Mucosa of stomach (tissue), 1 donor: ENCODE results near the gene C21orf58.

ENCODE experiments used
- H3K27me3 ChIP-seq: one replicate; pipeline ENCODE4 v1.7.0; 2013; ENCODE audit warnings: mild to moderate bottlenecking, low read length; ENCODE audit not compliant: control insufficient read depth, insufficient read depth
- H3K36me3 ChIP-seq: one replicate; pipeline ENCODE4 v1.7.0; 2013; ENCODE audit warnings: low read length; ENCODE audit not compliant: control insufficient read depth, insufficient read depth
- H3K4me1 ChIP-seq: one replicate; pipeline ENCODE4 v1.7.0; 2013; ENCODE audit warnings: mild to moderate bottlenecking, low read length; ENCODE audit not compliant: control insufficient read depth, insufficient read depth
- H3K4me3 ChIP-seq: one replicate; pipeline ENCODE4 v1.7.0; 2013; ENCODE audit warnings: low read length
- H3K9ac ChIP-seq: one replicate; pipeline ENCODE4 v1.7.0; 2013; ENCODE audit warnings: mild to moderate bottlenecking, low read length, moderate library complexity
- H3K9me3 ChIP-seq: one replicate; pipeline ENCODE4 v1.7.0; 2013; ENCODE audit warnings: mild to moderate bottlenecking, low read length, moderate library complexity; ENCODE audit not compliant: control insufficient read depth
- donor health status: Pancreatic carcinoma.

C21orf58 gene

DNA sequence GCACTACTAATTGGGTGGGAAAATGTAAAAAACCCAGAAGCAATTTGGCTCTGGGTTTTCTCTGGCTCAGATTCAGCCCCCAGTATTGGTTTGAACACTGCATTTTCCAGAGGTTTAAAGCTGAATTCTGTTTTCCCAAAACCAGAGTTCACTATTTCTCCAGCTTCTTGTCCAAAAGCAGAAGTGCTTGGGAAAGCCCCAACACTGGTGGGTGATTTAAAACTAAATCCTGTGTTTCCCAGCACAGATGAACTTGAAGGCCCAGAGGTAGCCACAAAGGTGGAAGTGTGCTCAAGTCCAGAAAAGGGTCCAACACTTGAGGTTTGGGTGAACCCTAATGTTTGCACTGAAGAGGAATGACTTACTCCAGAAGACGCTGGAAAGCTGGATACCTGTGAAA, 38.9 kb downstream of the C21orf58 start:
- Histone ChIP-seq H3K9ac (peak overlapping the region; percentile 71), H3K4me1 (peaks cover 23% of the 10 kb centered on the region)

DNA sequence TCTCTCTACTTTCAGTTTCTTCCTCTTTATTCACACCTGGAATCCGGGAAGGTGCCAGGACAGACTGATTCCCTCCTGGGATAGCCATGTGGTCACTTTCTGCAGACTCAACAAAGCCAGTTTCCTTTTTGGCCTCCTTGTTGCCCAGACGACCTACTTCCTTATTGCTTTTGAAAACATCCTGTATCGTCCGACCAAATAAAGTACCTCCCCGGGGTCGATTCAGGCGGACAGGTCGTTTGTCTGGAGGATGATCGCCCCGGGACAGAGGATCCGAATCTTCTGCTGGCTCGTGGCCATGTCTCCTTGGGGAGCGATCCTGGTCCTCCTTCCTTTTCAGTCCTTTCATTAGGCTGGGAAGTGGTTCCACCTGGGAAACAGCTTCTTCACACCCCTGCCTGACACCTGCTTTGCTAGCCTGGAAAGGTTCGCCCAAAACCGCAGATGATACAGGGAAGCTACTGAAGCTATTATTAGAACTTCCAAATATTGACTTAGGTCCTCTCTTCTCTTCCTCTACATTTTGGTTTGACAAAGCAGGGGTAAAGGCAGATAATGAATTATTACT, 39.5 kb downstream of the C21orf58 start:
- H3K4me1 ChIP-seq: peaks cover 23% of the 10 kb centered on the region
- no peak overlapping the region for H3K4me3 ChIP-seq
- peak overlapping the region; percentile 11 for H3K9ac ChIP-seq
- no peaks in the 10 kb centered on the region for H3K9me3 ChIP-seq
- H3K27me3 ChIP-seq: no peaks in the 10 kb centered on the region
- peaks cover 14% of the 10 kb centered on the region for H3K36me3 ChIP-seq

More for the DNA sequence above, 38.9 kb downstream of the C21orf58 start:
- Histone ChIP-seq H3K27me3 (no peaks in the 10 kb centered on the region), H3K36me3 (peaks cover 9% of the 10 kb centered on the region), H3K4me3 (peak overlapping the region; percentile 97), H3K9me3 (no peaks in the 10 kb centered on the region)

DNA sequence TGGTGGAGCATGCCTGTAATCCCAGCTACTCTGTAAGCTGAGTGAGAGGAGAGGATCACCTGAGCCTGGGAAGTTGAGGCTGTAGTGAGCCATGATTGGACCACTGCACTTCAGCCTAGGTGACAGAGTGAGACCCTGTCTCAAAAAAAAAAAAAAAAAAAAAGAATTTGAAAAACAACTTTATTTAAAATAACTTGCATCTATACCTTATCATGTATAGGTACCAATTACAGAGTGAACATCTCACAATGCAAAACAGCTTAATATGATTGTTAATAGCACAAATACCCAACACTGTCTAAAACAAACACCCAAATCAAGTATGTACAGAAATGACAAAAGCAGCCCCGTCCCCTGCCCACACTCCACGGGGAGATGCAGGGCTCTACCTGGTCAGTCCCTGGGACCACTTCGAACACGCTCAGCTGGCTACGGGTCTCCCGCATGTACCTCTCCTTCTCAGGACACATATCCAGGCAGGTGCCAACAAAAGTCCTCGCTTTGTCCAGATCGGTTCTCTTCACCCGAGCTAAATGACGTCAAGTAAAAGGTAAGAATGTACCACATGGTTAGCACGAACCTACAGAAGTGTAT, 48.8 kb downstream of the C21orf58 start:
- Histone ChIP-seq H3K36me3 (peaks cover 25% of the 10 kb centered on the region), H3K27me3 (no peaks in the 10 kb centered on the region), H3K9me3 (no peaks in the 10 kb centered on the region), H3K4me1 (no peaks in the 10 kb centered on the region), H3K9ac (no peak overlapping the region), H3K4me3 (no peak overlapping the region)

DNA sequence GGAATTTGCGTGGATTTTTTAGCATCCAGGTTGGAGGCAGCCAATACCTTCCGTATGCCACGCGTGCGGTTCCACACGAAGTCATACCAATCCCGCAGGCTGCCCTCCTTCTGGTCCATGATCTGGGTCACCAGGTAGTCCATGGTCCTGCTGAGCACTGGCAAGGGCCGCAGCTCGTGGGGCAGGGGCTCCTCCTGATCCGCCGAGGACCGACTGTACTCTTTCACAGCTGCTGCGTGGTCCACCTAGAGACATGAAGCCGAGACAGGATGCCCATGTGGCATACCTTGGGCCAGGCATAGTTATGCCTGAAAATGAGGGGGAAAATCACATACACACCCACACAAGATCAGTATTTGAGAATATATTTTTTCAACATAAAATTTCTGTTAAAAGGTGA, 50.3 kb downstream of the C21orf58 start:
- Histone ChIP-seq H3K9me3 (no peaks in the 10 kb centered on the region), H3K4me3 (no peak overlapping the region), H3K9ac (no peak overlapping the region), H3K36me3 (peaks cover 17% of the 10 kb centered on the region), H3K27me3 (no peaks in the 10 kb centered on the region), H3K4me1 (no peaks in the 10 kb centered on the region)

DNA sequence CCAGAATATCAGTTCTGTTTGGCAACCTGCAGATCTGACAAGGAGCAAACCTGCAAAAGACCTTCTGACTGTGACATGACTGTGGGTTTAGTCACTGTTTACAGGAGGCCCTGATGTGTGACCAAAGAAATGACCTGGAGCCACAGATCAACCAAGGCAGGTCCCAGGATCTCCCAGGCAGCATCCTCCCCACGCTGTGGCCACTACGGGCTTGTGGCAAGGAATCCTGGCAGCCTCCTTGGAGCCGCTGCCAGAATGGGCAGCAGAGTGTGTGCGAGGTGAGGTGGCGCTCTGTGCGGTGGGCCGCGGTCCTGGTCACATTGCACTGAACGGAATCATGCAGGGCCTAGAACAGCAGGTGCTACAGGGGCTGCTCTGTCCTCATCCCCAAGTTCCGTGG, 54.2 kb downstream of the C21orf58 start:
- H3K36me3 ChIP-seq: peaks cover 5% of the 10 kb centered on the region
- H3K9ac ChIP-seq: no peak overlapping the region
- no peaks in the 10 kb centered on the region for H3K4me1 ChIP-seq
- no peaks in the 10 kb centered on the region for H3K27me3 ChIP-seq
- H3K9me3 ChIP-seq: no peaks in the 10 kb centered on the region
- H3K4me3 ChIP-seq: no peak overlapping the region

DNA sequence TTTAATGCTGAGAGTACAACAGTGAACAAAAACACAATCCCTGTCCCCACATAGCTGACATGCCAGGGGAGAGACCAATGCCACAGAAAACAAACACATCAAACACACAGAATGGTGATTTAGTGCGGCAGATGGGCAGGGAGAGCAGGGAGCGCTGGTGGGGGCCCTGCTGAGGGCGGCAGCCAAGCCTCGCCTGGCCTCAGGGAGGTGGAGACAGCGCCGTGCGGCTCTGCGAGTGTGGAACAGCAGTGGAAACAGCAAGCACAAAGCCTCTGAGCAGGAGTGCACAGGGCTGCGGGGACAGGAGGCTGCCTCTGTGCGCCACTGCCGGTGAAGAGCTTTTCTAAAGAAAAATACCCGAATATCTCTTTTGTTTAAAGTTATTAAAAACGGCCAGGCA, 55.3 kb downstream of the C21orf58 start:
- Histone ChIP-seq H3K4me1 (no peaks in the 10 kb centered on the region), H3K4me3 (no peak overlapping the region), H3K9ac (no peak overlapping the region), H3K27me3 (no peaks in the 10 kb centered on the region), H3K36me3 (peaks cover 12% of the 10 kb centered on the region), H3K9me3 (no peaks in the 10 kb centered on the region)

DNA sequence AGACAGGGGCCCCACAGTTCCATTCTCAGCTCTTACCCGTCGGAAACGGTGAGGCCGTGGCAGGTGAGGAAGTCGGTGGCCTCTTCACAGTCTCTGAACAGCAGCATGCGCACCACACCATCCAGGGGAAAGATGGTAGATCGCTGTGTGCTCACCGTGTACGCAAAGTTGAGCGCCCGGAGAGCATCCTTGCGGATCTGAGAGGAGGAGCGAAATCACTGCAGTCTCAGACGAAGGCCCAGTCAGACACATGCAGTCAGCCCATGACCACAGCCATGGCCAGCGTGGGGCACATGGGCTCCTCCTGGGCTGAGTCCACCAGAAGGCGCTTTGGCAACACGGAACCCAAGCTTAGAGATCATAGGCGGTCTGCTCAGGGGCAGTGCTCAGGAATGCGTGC, 56.7 kb downstream of the C21orf58 start:
- H3K9ac ChIP-seq: no peak overlapping the region
- peaks cover 12% of the 10 kb centered on the region for H3K36me3 ChIP-seq
- no peaks in the 10 kb centered on the region for H3K27me3 ChIP-seq
- no peaks in the 10 kb centered on the region for H3K4me1 ChIP-seq
- no peaks in the 10 kb centered on the region for H3K9me3 ChIP-seq
- H3K4me3 ChIP-seq: no peak overlapping the region

DNA sequence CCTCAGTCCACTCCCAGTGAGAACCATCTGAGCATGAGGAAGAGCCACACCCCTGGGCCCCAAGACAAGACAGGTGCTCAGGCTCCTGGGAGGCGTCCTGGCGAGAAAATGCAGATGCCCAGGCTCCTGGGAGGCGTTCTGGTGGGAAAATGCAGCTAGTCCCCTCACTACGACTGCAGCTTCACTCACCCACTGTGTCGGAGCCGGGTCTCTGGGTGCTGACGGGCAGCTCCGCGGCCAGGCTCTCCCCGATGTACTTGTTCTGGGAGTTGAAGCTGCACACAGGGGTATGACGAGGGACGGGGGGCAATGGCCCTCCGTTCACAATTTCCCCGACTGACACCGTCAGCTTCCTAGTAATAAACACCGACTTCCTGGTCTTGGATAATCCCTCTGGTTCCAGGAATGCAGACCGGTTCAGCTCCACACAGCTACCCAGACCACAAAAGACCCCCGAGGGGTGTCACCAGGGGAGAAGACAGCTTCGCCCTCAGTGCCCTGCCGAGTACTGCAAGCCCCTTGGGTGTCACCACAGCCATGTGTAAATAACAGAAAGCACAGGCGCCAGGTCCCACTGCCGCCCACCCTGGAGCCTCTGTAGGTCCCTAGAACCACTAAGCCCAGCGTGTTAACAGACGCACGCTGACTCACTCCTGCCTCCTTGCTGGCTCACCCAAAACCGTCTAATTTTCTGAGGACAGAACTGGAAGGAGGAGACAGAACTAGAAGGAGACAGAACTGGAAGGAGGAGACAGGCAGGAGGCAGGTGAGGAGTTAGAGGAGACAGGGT, 57.7 kb downstream of the C21orf58 start:
- H3K36me3 ChIP-seq: peaks cover 17% of the 10 kb centered on the region
- H3K4me1 ChIP-seq: no peaks in the 10 kb centered on the region
- no peak overlapping the region for H3K9ac ChIP-seq
- no peaks in the 10 kb centered on the region for H3K27me3 ChIP-seq
- no peaks in the 10 kb centered on the region for H3K9me3 ChIP-seq
- H3K4me3 ChIP-seq: no peak overlapping the region

DNA sequence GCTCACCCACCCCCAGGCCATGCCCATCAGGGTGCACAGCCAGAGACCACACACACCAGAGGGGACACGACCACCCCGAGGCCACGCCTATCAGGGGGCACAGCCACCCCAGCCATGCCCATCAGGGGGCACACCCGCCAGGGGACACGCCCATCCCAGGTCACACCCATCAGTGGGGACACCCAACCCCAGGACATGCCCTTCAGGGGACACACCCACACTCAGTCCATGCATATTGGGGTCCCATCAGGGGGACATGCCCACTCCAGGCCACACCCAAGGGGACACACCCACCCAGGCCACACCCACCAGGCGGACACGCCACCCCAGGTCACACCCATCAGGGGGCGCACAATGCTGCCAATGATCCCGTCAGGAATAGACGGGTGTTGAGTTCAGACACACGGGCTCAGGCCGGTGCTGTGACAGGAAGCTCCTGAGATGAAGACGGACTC, 59.0 kb downstream of the C21orf58 start:
- no peaks in the 10 kb centered on the region for H3K4me1 ChIP-seq
- peaks cover 22% of the 10 kb centered on the region for H3K36me3 ChIP-seq
- no peaks in the 10 kb centered on the region for H3K9me3 ChIP-seq
- no peak overlapping the region for H3K4me3 ChIP-seq
- H3K27me3 ChIP-seq: no peaks in the 10 kb centered on the region
- H3K9ac ChIP-seq: no peak overlapping the region

DNA sequence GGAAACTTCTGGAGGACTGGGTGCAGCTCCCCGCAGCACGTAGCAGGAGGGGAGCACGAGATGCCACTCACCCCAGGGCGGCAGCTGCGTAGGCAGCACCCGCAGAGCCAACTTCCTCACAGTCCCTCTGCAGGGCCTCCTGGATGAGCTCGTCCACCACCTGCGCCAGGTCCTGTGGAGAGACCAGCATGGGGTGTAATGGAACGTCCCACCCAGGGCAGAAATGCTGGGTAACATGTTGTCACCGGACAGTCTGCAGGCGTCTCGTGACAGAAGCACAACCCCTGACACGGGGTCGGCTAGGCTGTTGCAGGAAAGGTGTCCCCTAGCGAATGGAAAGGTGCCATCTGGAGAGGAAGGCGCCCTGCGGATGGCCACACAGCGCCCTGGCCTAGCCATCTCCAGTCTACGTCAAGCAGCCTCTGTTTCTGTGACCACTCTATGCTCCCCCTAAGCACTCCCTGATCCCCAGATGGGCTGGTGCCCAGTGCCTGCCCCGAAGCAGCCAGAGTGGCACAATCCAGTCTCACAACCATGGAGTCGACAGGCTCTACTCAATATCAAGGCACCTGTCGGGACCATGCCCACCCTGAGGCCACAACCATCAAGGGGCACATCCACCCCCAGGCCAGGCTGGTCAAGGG, 59.5 kb downstream of the C21orf58 start:
- Histone ChIP-seq H3K4me3 (no peak overlapping the region), H3K4me1 (no peaks in the 10 kb centered on the region), H3K9ac (no peak overlapping the region), H3K27me3 (no peaks in the 10 kb centered on the region), H3K9me3 (no peaks in the 10 kb centered on the region), H3K36me3 (peaks cover 22% of the 10 kb centered on the region)

DNA sequence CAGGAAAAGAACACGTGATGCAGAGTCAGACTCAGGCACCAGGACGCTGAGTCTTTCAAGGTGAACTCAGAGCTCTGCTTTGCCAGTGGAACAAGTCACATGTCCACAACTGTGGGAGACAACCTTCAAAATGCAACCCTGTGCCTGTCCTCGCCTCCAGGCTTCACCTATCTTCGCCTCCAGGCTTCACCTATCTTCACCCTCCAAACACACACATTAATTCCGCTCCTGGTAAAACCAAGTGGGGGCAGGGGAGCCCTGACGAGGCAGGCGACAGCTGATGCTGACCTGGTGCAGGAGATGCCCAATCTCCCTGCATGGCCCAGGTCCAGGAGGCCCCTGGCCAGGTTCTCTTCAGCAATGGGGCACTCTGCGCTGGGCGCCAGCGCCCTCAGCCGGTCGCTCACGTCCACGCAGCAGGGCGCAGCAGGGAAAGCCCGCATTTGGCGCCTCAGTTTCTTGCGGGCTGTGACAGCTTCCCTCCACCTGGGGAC, 67.1 kb downstream of the C21orf58 start:
- Histone ChIP-seq H3K36me3 (peaks cover 34% of the 10 kb centered on the region), H3K27me3 (no peaks in the 10 kb centered on the region), H3K4me1 (peaks cover 8% of the 10 kb centered on the region)

More for the DNA sequence above, 67.1 kb downstream of the C21orf58 start:
- no peaks in the 10 kb centered on the region for H3K9me3 ChIP-seq
- no peak overlapping the region for H3K4me3 ChIP-seq
- no peak overlapping the region for H3K9ac ChIP-seq
